ENCODE measurements around the gene B3GNT9.

DNA sequence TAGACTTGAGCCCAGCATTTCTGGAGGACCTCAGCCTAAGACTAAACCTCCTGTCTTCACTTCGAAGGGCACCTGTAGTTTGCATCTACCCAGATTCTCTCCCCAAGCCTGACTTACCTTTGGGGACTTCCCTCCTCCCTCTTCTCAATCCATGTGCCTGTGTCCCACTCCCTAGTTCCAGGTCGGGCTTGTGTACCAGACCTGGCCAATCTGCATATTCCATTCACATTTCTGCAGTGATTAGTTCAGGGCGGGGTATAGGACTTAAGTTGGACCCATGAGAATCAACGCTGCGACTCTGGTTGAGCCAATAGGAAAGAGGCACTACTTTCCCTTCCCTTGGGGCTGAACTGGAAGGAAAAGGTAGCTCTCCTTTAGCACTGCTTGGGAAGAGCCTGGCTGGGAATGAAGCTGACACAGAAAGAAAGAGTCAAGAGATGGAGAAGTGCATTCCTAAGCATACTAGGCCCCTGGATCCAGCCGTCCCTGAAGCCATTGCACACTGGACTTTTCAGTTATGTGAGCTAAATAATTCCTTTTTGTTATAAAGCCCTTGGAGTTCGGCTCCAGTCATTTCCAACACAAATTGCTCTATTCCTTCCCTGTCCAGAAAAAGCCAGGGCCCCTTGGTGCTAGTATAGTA is 6.4 kb upstream of the B3GNT9 start:
- TF ChIP-seq, protein P1, sequence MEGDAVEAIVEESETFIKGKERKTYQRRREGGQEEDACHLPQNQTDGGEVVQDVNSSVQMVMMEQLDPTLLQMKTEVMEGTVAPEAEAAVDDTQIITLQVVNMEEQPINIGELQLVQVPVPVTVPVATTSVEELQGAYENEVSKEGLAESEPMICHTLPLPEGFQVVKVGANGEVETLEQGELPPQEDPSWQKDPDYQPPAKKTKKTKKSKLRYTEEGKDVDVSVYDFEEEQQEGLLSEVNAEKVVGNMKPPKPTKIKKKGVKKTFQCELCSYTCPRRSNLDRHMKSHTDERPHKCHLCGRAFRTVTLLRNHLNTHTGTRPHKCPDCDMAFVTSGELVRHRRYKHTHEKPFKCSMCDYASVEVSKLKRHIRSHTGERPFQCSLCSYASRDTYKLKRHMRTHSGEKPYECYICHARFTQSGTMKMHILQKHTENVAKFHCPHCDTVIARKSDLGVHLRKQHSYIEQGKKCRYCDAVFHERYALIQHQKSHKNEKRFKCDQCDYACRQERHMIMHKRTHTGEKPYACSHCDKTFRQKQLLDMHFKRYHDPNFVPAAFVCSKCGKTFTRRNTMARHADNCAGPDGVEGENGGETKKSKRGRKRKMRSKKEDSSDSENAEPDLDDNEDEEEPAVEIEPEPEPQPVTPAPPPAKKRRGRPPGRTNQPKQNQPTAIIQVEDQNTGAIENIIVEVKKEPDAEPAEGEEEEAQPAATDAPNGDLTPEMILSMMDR (IDR thresholded peaks at IDR 0.05) = no peak
- no peak for TF ChIP-seq POLR2A (IDR thresholded peaks at IDR 0.05)

Data from testis (tissue), 2 donors.